GM12892 (cell line): ENCODE results near the gene APBB3.

Experiments
- DNase-seq: peaks from one replicate; pipeline ENCODE4 v3.0.0; 2011; ENCODE audit not compliant: insufficient read length
- FAIRE-seq: peaks from 2 replicates; lab custom pipeline; 2011; peaks lifted over from hg19 to GRCh38; lab: Jason Lieb, UNC
- POLR2A ChIP-seq: IDR thresholded peaks from 2 replicates; pipeline ENCODE4 v1.6.1; 2011; ENCODE audit warnings: low read depth, low read length, control low read depth
- POLR2AphosphoS5 ChIP-seq: IDR thresholded peaks from 2 replicates; pipeline ENCODE4 v1.6.1; 2011; ENCODE audit warnings: low read depth, low read length, control low read depth
- TAF1 ChIP-seq: IDR thresholded peaks from 2 replicates; pipeline ENCODE4 v1.6.1; 2011; ENCODE audit warnings: low read depth, mild to moderate bottlenecking, control low read depth, low read length, borderline replicate concordance

Gene APBB3

DNA sequence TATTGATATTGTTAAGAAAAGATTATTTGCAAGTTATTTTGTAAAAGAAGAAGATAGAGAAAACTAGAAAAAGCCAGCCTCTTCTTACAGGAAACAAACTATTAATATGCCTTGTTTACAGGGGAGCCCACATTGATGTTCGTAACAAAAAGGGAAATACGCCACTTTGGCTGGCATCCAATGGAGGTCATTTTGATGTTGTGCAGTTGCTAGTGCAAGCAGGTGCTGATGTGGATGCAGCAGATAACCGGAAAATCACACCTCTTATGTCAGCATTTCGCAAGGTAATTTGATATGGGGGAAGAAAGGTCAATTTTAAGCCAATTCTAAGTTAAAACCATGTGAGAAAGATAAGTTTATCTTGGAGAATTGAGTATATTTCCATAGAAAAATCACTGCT is 54.5 kb downstream of the APBB3 start:
- FAIRE-seq: no peak

More for the DNA sequence above, 54.5 kb downstream of the APBB3 start:
- TF ChIP-seq TAF1 (no peak), POLR2AphosphoS5 (no peak), POLR2A (no peak)
- no peak for DNase-seq
